HG02610 (cell line): ENCODE measurements around the gene PTPRN2.

ENCODE experiments used
- ATAC-seq: cut with Tn5 transposase; IDR thresholded peaks from one replicate; pipeline ENCODE4 v1.9.1; 2021; ENCODE audit warnings: mild to moderate bottlenecking, moderate library complexity; ENCODE audit not compliant: unreplicated experiment

The PTPRN2 gene

DNA sequence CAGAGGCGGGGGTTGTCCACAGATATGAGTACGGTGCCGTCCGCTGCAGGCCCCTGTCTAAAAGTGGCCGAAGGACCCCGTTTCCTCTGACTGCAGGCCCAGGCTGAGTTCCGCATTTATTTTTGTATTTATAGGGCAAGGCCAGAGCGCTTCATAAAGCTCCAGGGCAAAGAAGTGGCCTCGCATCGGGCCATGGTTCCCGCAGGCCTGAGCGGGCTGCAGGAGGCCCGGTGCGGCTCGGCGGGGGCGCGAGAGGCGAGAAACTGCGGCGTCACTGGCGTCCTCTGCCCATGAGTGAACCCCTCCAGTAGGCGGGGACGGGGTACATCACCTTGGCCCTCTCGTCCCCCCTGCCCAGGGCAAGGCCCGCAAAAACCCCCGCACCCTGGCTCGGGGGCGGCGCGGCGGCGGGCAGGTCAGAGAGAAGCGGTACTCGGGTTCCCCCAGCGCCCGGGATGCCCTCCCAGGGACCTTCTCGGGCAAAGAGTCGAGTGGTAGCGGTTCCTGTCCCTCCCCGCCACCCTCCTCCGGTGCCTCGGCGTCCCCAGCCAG is 895.1 kb downstream of the PTPRN2 start:
- no peak for ATAC-seq

DNA sequence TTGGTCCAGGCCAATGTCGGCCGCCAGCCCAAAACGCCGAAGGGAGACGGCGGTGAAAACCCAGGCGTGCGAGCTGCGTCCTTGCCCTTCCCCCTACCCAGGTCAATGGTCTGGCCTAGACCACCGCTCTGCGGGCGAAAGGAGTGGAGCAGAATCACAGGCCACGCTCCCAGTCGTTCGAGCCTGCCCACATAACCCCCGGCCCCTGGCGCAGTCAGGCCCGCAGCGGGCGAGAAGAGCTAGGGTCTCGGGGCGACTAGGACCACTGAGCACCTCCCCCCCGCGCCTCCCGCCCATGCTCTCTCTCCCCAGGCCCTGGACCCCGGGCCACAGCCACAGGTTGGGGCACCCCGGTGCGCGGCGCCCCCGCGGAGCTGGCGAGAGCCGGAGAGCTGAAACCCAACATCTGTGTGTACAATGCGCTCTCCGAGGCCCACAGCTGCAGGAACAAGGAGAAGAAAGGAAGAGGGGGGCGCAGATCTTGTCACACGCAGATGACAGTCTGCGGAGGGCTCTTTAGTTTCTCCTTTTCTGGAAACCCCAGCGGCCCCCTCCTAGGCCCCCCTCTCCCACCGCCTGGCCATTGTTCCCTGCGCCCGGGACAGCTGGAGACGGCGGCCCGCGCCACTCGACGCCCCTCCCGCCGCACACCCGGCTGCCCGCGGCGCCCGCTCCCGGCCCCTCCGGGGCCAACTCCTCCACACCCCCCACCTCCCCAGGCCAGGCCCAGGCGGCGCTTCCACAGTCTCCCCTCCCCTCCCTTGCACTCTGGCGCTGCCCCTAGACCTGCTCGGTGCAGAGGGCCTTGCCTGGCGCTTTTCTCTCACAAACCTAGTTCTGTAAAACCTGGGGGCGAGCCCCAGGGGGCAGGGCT is 895.8 kb downstream of the PTPRN2 start:
- ATAC-seq, result no peak

DNA sequence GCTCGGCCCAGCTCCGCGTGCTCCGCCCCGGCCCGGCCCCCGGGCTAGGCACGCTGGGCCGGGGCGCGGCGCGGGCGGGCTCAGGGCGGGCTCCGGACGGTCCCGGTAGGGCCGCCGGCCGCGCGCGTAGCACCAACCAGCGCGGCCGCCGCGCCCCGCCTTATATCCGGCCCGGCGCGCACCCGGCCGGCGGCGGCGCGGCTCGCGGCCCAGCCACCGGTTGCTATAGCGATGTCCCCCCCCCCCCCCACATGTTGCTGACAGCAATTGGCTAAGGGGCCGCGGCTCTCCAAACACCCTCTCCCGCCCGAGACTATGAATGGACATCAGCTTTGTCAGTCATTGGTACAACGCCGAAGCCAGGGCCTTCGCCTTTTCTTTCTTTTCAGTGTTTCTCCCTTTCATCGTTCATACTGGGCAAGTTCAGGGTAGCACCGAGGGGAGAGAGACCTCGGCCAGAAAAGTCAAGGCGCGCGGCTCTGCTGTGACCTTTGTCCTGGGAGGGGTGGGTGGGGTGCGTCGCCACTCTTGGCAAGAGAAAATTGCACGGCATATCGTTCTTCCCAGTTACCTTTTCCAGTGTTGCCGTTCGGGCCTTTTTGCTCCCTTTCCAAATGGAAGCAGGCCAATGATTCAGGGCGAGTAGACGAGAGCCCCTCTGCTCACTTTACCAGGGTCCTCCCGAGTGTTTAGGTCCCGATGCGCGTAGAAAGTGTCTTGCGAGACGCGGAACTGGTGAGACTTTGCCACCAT is 896.6 kb downstream of the PTPRN2 start:
- ATAC-seq, result no peak

DNA sequence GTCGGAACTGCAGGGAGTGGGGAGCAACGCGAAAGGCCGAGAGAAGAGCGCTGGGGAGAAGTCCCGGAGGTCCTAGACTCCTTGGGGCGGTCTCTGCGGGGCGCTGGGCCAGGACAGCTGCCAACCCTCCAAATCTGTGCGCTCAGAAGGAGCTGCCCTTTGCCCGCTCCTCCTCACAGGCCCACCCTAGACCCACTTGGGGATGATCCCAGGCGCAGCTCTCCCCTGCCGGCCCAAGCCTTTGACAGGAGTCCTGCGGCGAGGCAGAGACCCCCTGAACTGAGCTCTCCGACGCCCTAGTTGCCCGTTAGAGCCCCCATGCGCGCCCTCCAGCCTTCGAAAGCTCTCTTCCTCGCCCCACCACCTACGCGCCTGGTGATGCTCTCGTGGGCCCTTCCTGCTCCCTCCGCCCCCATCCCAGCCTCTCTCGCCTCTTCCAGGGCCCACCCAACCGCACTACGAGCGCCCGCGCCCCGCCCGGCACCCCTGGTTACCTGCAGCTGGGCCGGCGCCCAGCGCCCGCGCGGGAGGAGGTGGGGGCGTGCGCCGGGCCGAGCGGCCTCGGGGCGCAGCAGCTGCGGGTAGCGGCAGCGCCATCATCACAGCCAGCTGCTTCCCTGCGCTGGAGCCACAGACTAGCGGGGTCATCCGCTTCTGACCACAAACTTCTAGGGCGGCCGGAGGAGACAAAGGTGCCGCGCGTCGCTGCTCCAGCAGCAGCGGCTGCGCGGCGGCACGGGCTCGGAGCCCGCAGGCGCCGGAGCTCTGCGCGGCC is 897.4 kb downstream of the PTPRN2 start:
- no peak for ATAC-seq

DNA sequence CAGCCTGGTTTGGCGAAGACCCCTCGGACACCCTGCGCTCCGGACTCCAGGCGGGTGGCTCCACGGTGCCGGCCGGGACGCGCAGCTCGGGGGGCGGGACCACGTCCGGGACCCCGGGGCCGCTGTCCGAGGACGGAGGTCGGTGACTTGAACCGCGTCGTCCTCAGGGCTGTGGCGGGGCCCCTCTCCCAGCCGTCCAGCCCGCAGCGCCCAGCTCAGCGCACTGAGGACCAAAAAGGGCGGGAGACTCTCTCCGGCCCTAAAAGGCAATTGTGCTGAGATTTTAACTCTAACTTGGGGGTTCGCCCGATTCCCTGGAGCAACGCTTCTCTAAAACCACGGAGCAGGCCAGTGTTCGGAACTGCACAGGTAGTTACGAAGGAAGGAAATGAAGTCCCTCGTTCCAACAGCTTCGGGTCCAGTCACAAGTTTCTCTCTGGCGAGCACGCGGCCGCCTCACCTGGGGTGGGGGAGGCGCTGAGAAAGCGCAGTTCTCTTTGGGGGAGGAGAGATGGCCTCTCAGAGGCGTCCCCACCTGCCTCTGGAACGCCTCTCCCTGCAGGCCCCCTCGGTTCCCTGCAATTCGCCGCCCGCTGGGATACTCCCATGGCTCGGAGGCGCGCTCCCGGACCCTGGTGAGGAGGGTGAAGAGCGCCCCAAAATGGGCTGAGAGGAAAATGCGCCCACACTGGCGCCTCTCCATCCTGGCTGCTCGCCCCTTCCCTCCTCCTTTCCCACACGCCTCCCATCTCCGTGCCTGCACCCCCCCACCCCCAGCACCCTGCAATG is 898.2 kb downstream of the PTPRN2 start:
- ATAC-seq, result no peak

DNA sequence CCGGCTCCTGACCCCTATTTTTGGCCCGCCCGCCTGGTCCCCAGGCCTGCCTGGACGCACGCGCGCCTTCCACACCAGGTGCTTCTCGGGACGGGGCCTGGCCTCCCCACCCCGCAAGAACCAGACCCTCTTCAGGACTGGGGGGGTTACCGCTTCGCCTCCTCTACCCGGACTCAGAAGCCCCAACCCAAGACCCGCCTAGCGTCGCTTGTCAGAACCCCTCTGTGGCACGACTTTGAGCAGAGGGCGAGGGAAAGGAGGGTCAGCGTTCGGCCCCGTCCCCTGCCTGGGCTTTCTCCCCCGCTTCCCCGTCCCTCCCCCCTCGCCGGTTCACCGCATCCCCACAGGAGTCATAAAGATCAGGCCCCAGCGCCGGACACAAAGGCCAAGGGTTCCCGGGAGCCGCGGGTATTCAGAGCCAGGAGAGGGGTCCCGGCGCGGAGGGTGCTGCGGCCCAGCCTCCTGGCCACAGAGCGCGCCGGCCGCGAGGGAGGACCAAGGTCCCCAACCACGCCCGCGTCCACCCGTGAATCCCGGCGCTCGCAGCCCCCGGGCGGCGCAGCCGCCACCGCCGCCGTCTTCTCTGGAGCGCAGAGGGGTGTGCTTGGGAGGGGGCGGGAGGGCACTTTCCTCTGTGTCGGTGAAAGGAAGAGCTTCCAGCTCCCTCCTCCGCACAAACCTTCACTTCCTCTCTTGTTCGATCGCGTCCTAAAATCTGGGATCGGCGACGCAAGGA is 898.9 kb downstream of the PTPRN2 start:
- ATAC-seq, result no peak

DNA sequence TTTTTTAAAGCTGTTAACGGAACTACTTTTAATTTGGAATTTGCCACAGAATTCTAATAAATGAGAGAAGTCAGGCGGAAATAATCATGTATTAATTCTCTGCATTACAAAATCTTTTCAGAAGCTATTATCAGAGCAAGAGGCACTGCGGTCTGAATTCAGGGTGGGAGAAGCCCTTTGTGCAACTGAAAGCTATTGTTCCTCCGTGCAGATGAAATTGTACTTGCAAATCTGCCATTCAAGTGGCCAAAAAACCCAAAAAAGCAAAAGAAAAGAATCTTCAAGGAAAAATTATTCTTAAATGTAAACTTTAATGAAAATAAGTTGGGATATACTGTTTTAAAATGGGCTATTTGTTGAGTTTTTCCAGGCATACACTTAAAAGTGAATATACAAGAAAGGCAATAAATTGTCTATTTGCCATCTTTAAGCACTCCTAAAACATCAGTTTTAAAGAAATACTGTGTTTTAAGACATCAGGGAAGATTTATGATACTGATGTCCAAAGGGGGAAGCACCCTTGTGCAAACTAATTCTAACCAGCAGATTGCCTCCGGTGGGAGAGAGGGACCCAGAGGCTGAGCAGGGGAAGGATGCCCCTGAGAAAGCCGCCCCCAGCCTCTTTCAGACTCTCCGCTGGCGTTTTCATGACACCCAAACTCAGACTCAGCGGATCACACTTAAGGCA is 899.6 kb downstream of the PTPRN2 start:
- ATAC-seq, result no peak

DNA sequence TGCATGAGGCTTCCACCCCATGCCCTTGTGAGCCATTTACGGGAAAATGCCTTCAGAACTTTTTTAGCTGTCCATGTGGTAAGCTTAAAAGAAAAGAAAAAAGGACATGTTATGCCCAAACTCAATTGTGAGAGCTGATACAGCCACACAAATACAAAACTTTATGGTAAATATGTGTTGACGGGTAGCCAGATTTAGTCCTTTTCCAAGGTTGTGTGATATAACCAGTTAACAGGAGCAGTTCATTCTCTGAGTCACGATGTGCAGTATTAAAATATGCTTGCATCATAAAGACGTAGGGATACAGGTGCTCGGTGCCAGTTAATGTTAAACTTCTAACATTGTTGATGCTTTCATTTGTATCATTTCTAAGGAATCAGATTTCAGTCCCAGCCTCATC is 900.5 kb downstream of the PTPRN2 start:
- ATAC-seq, result no peak

DNA sequence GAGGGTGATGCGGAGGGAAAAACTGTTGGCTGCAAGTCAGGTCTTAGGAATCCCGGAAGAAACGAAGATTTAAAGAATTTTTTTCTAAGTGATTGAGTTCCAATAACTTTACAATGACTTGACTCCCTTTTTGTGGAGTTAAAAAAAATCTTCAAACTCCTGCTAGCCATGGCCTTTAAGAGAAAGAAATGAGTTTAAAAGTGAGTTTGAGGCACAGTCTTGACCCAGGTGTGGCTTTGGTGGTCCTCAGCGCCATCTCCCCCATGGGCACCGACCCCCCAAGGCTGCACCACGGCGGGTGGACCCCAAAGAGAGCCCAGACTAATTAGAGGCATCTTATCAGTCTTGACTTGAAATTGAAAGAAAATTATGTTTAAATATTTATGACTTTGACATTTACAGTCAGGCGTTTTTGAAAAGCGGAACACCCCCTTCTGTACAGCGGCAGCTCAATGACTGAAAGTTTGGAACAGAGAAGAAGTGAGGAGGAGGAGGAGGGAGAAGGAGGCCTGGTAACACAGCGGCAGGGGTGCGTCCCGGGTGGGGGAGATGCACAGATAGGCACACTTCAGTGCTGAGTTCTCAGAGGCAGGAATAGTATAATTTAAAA is 901.2 kb downstream of the PTPRN2 start:
- ATAC-seq, result no peak

DNA sequence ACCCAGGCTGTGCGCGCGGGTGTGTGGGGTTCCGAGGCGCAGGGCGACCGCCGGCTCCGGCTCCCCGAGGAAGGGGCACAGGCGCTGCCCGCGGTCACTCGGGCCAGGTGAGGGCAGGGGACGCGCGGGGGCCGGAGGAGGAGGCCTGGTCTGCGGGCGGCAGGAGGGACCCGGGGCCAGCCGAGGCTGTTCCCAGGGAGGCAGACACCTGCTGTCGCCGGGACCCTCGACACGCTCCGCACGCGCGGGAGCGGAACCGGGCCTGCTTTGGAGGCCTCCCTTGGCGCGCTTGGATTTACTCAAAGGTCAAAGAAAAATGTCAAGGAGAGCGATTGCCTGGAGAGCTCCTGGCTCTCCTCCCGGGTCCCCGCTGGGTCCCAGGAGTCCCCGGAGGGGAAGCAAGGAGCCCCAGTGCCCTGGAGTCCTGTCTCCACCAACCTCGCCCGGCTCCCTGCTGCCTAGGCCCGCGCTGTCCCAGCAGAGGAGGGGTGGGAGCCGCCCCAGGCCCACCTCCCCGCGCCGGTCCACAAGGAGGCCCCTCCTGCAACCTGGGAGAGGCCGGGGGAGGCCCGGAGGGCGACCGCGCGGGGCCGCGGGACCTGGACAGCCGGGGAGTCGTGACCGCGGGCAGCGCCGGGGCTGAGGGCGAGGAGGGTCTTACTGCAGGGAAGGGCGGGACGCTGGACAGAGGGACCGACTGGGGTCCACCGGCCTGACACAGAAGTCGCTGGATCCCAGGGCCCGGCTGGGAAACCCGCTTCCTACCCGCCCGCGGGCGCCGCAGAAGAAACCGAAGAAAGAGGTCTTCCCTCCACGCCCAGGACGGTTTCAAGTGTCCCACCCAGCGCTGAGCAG is 902.0 kb downstream of the PTPRN2 start:
- ATAC-seq, result no peak

DNA sequence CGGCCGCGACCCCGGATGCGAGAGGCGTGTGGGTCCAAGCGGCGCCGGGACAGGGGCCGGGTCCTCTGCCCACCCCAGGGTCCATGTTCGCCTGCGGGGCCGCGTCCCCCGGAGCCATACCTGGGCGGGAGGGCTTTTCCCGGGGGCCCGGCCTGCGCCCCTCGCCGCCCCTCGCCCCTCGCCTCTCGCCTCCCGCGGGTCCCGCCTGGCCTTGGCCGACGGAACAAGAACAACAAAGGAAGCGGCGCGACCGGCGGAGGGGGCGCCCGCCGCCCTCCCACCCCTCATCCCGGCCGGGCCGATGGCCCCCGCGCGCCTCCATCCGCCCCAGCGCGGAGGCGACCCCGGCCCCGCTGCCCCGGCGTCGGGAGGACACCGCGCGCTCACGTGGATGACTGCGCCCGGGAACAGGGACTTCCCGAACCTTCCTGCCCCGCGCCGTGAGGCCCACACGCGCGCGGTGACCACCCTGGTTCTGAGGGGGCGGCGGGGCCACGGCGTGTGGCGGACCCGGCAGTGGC is 902.7 kb downstream of the PTPRN2 start:
- no peak for ATAC-seq

DNA sequence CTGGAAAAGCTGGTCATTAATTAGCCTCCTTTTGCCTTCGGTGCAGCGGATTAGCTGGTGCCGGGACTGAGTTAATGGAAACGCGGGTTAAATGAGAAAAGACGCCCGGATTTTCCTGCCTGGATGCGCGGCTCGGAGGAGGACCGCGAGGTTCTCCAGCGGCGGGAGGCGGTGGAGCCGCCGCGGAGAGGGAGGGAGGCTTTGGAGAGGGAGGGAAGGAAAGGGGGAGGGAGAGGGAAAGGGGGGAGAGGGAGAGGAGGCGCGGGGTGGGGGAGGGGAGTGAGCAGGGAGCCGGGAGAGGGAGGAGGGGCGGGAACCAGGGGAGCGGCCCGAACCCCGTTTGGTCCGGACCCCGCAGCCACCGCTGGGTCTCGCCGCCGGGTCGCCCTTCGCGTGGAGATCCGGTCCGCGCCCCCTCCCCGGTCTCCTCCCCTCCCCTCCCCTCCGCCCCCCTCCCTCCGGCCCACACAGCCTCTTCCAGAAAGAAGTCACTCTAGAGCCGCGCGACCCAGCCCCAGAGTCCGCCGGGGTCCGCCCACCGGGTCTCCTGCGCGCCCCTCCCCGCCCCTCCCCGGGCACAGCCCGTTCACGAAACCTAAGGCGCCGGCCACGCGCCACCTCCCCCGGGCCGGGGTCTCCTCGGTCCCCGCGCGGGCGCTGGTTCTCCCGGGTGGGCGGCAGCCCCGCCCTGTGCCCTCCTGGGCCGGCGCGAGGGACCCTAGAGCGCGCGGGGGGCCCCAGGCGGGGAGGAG is 903.3 kb downstream of the PTPRN2 start:
- ATAC-seq, result no peak

DNA sequence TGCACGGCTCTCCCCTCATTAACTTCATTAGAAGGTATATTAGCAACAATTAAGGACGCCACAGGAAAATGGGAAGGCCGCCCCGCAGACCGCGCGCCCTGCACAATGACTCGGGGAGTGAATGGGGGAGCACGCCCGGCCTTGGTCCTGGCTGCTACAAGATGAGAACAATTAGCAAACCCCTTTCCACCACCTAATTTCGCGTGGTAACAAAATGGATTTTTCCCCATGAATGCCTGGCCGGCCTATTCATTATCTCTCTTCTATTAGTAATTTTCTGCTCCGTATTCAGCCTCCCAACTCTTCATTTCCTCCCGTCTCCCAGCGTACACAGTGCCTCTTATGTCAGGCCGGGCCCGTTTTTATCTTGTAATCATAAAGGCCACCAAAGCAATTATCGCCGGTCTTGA is 903.9 kb downstream of the PTPRN2 start:
- ATAC-seq, result no peak

DNA sequence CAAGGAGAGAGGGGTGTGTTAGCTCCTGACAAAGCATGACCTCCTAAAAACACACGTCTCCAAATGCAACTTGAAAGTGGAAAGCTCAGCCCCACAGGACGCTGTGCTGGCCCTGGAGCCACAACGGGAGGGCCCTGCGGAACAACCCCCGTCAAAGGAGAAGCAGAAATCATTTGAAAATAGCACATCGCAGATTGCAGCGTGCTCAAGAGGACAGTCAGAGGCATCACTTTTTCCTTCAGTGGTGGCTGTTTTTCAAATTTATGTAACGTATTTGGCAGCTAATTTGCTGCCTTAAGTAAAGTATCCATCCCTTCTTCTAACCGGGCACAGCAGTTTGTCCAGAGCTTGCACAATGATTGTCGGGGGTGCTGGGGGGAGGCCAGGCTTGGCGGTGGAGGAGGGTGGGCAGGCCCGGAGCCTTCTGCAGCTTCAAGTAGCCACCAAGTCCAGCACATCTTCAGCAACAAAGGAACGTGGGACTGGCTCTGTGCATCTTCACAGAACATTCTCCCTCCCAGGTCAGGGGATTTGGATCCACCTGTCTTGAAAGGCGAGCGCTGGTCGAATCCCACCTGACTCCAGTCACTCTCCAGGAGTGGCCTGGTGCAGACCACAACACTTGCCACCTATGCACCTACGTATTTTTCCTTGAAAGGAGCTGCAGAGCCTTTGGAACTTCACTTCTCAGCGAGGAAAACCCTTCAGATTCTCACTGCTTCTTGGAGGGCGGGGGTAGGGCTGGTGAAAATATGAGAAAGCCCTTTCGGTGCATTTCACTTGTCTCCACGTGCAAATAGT is 904.5 kb downstream of the PTPRN2 start:
- ATAC-seq, result no peak

DNA sequence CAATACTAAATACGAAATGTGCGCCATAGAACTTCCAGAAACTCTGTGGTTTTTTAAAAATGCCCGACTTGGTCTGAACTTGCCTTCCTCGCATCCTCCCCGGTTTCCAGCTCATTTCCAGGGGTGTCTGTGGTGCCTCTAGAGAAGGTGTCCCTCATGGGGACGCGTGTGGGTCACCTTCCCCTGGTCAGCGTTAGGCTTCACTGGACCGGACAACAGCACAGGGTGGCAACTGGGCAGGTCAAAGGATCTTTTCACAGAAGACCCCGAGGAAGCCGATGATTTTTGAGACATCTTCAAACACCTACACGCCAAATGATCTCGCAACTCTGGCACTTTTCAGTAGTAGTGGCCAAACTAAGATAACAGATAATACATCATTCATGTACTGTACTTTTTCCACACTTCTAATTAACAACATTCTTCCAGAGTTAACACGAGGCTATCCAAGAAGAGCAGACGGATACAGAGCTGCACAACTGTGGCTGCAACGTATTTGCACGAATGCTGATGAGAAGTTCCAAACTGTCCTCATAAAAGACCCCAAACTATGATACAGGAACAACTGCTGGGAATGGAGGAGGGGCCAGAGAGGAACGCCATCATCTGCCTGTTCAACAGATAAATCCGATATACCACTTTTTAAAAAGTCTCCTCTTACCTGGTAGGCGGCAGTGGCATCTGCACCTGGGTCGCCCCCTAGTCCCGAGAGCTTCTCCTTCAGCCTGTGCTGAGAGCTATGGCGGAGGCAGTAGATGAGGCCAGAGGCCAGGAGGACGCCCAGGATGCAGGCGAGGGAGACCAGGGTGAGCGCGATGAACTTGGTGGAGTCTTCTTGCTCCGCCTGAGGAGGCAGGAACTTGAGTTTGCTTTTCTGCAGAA is 905.3 kb downstream of the PTPRN2 start:
- no peak for ATAC-seq
